Measurements from ENCODE around the gene YBX2.

YBX2 gene

DNA sequence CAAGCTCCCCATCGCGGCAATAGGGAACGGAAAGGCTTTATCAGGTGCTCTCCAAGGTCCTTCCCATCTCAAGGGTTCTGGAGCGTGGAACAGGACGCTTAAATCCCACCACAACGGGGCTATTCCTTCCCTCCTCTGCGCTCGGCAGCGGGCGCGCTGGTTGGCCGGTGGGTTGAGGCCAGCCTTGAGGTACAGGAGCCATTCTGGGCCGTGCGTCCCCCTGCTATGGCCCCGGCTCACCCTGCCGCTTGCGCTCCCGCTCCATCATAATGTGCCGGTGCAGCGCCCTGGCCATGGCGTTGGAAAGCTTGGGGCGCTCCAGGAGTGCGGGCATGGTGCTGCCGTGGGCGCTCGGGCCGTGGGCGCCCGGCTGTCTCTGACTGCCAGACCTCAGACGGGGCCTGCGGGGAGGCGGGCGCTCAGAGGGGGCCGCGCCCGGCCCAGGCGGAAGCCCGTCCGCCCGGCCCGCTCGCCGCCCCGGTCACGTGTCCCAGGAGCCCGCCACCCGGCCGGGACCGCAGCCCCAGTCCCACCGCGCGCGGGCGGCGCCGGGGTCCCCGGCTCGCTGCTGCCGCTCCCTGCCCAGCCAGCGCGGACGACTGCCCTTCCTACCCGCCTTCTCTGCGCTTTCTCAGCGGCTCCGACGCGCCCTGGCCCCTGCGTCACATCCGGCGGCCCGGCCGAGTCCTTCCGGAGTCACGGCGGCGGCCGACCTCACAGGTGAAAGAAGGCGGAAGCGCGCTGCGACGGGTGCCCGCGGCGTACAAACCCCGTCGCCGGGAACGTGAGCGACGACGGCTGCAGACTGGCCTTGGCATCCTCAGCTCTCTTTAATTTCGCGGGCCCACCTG, 20.5 kb upstream of the YBX2 start, which contains the start of gene GPS2:
GPS2 (minus strand) TSS at position 642 of the 851 bp plus-strand sequence; CDS start at position 334, 308 bp downstream.
- Mint-ChIP-seq H3K9me3 (no peaks in the 10 kb centered on the region), H3K4me1 (peaks cover 55 to 76% of the 10 kb centered on the region in 2 donors), H3K27ac (peak within 1 kb of the TSS; percentile 99), H3K4me3 (peak within 1 kb of the TSS; percentile 83 to 97), H3K36me3 (peaks cover 60 to 79% of the 10 kb centered on the region in 2 donors), H3K27me3 (no peaks in the 10 kb centered on the region)
- ATAC-seq (replicated peaks) (peak; percentile 90 to 93), DNase-seq (peak; percentile 91)

DNA sequence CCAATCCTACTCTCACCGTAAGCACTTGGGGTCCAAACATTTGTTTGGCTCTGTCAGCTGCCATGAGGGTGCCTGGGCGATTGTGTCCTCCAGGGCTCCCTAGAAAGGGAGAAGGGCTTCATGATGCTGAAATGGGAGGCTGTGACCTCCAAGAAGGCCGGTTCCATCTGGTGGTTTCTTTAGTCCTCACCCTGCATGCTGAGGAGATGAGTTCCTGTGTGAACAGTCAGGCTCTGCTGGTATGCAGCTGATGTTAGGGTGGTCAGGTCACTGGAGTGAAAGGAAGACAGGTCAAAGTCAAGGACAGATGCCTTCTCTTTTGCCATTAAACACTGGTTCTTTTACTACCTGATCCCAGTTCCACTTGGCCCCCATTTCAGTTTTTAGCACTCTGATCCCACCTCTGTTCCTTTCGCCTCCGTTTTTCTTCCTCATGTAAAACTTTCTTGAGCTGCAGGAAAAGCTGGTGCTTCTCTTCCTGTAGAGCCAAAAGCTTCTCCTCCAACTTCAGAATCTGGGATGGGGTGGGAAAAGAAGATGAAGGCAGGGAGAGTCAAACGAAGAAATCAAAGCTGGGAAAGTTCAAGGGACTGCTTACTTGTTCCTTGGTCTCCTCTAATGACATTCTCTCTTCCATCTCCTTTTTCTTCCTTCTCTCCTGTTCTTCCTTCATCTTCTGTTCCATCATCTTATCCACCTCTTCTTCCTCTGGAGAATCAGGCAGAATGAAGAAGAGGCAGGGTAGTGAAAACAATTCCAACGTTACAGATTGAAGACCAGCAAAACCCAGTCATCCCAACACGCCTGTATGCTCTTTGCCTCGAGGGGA, 19.7 kb upstream of the YBX2 start:
- H3K4me3 Mint-ChIP-seq: peak overlapping the region; percentile 83 to 87
- H3K36me3 Mint-ChIP-seq: peaks cover 68 to 87% of the 10 kb centered on the region in 2 donors
- H3K9me3 Mint-ChIP-seq: no peaks in the 10 kb centered on the region
- DNase-seq (no peak), ATAC-seq (replicated peaks) (peak in 1 of 2 donors; percentile 3)
- peaks cover 62 to 84% of the 10 kb centered on the region in 2 donors for H3K4me1 Mint-ChIP-seq
- no peaks in the 10 kb centered on the region for H3K27me3 Mint-ChIP-seq
- H3K27ac Mint-ChIP-seq: peak overlapping the region; percentile 93

DNA sequence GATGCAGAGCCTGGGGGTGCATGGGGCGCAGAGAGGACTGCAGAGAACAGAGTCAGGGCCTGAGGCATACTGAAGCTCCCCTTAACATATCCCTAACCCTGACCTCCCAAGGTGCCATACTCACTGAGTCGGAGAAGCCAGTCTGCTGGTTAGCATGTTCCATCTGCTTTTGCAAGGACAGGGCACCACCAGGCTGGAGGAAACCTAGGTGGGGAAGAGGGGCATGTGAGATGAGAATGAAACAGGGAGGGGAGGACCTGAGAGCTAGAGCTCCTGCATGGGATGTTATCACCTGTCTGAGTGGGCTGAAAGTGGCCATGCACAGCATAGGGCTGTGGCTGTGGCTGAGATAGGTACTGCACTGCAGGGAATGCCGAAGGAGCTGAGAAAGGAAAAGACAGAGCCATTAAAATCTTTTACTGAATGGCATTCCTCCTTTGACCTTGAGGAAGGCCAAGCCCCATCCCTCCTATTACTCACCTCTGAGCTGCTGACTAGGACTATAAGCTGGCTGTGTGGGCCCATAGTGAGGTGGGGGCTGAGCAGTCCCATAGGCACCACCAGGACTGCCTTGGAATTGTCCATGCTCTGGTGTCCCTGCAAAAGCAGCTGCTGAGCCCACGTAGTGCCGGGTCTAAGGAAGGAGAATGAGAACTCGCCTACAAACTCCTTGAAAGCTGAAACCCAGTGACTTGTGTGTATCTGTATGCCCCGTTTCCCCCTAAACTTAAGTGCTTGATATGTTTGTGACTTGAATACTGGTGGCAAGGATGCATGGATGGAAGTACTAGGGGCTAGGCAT, 18.9 kb upstream of the YBX2 start:
- DNase-seq (no peak), ATAC-seq (replicated peaks) (peak in 1 of 2 donors; percentile 13)
- Mint-ChIP-seq H3K4me1 (peaks cover 59 to 90% of the 10 kb centered on the region in 2 donors), H3K4me3 (peak overlapping the region; percentile 83 to 87), H3K27me3 (no peaks in the 10 kb centered on the region), H3K27ac (peak overlapping the region; percentile 93), H3K9me3 (no peaks in the 10 kb centered on the region), H3K36me3 (peaks cover 68 to 88% of the 10 kb centered on the region in 2 donors)

DNA sequence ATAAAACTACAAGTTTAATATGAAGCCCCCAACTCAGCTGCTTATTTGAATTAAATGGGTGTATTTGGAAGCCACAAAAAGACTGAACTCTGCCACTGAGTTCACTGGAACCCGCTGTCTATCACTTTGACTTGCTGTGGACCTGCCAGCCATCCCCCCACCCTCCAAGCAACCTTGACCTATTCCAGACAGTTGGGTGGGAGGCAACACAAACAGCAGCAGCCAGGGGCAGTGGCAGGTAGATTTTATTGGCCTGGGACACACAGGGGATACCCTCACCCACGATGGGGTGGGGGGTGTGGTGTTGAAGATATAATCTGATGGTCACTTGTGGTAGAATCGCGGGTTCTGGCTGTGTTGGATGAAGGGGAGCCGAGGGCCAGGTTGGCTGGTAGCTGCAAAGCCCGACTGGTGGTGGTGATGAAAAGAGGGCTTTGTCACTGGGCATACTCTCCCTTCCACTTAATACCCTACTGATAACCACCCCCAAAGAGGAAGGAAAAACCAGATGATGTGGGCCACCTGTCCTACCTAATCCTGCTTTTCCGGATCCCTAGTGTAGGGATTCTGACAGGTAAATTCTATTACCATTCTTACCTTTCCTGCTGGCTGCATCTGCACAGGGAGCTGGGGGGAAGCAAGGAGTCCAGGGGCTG, 18.1 kb upstream of the YBX2 start:
- Mint-ChIP-seq H3K27ac (peak overlapping the region; percentile 86), H3K4me3 (peak overlapping the region; percentile 83 to 87), H3K36me3 (peaks cover 65 to 83% of the 10 kb centered on the region in 2 donors), H3K27me3 (no peaks in the 10 kb centered on the region), H3K9me3 (no peaks in the 10 kb centered on the region), H3K4me1 (peaks cover 57 to 87% of the 10 kb centered on the region in 2 donors)
- no peak for ATAC-seq (replicated peaks)
- DNase-seq: no peak

DNA sequence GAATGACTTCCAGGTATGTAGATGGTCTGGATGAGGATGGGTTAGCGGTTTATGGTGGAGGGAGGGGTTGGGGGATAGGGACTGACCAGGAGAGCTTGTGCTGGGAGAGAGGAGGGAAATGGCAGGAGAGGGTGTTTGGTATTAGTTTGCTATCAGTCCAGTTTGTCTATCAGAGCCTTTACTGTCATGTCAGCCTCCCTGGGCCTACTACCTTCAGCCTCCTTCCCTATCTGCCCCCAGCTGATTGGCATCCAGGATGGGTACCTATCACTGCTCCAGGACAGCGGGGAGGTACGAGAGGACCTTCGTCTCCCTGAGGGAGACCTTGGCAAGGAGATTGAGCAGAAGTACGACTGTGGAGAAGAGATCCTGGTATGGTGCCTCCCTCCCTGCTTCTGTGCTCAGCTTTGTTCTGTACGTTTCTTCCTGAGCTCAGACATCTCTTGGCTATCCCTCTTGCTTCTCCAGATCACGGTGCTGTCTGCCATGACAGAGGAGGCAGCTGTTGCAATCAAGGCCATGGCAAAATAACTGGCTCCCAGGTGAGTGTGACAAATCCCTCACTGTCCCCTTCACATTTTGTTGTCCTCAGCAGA, 16.8 kb upstream of the YBX2 start:
- Mint-ChIP-seq H3K27ac (peak overlapping the region; percentile 99), H3K4me3 (peak overlapping the region; percentile 87 to 90), H3K4me1 (peaks cover 56 to 88% of the 10 kb centered on the region in 2 donors), H3K27me3 (no peaks in the 10 kb centered on the region), H3K36me3 (peaks cover 60 to 79% of the 10 kb centered on the region in 2 donors), H3K9me3 (no peaks in the 10 kb centered on the region)
- no peak for ATAC-seq (replicated peaks)
- DNase-seq: no peak

DNA sequence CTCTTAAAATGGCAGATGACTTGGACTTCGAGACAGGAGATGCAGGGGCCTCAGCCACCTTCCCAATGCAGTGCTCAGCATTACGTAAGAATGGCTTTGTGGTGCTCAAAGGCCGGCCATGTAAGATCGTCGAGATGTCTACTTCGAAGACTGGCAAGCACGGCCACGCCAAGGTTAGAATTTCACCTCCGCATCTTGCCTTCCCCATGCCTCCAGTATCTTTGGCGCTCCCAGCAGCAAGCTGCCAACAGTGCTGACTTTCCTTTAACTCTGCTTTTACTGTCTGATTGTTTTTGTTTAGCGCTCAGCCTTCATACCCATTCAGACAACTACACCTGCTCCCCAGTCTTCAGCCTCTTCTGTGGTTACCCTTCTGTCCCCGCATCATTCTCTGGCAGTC, 15.2 kb upstream of the YBX2 start:
- Mint-ChIP-seq H3K4me3 (peak overlapping the region; percentile 87 to 90), H3K27ac (peak overlapping the region; percentile 99), H3K27me3 (no peaks in the 10 kb centered on the region), H3K36me3 (peaks cover 53 to 67% of the 10 kb centered on the region in 2 donors), H3K9me3 (no peaks in the 10 kb centered on the region), H3K4me1 (peaks cover 51 to 72% of the 10 kb centered on the region in 2 donors)
- ATAC-seq (replicated peaks) (no peak), DNase-seq (no peak)

DNA sequence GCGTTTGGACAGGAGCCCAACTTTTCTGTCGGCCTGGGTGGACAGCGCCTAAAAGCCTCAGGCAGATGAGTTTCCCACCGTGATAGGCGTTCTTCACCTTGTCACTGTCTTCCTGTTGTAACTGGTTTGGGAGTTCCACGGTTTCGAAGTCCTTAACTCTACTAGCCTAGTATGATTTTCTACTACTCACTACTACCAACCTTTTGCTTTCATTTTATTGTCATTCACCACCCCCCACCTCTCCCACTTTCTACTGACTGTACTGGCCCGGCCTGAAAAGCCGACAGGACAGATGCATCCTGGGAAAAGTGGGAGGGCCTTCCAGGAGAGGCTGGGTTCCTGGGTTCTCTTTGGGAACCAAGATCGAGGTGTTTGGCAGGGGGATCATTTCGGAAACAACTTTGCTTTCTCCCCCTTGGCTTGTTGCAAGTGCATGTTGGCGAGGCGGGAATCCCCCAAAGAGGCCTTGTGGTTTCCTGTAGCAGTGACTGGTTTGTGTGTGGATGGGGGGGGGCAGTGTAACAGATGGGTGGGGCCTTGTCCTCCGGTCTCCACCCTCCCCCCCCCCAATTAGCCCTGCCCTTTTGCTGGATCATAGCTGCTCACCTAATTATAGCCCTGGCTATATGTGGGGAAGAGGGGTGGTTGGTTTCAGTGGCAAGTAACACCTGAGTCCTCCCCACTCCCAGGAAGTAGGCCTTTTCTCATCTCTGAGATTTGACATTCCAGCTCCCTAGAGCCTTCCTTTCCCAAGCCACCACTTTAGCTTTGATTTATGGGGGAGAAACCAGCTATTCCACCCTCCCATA, 14.4 kb upstream of the YBX2 start:
- Mint-ChIP-seq H3K27me3 (no peaks in the 10 kb centered on the region), H3K4me1 (peaks cover 44 to 64% of the 10 kb centered on the region in 2 donors), H3K9me3 (no peaks in the 10 kb centered on the region), H3K36me3 (peaks cover 50 to 59% of the 10 kb centered on the region in 2 donors), H3K4me3 (peak overlapping the region; percentile 87 to 90), H3K27ac (peak overlapping the region; percentile 99)
- peak; percentile 81 for DNase-seq
- ATAC-seq (replicated peaks): peak; percentile 26 to 28

DNA sequence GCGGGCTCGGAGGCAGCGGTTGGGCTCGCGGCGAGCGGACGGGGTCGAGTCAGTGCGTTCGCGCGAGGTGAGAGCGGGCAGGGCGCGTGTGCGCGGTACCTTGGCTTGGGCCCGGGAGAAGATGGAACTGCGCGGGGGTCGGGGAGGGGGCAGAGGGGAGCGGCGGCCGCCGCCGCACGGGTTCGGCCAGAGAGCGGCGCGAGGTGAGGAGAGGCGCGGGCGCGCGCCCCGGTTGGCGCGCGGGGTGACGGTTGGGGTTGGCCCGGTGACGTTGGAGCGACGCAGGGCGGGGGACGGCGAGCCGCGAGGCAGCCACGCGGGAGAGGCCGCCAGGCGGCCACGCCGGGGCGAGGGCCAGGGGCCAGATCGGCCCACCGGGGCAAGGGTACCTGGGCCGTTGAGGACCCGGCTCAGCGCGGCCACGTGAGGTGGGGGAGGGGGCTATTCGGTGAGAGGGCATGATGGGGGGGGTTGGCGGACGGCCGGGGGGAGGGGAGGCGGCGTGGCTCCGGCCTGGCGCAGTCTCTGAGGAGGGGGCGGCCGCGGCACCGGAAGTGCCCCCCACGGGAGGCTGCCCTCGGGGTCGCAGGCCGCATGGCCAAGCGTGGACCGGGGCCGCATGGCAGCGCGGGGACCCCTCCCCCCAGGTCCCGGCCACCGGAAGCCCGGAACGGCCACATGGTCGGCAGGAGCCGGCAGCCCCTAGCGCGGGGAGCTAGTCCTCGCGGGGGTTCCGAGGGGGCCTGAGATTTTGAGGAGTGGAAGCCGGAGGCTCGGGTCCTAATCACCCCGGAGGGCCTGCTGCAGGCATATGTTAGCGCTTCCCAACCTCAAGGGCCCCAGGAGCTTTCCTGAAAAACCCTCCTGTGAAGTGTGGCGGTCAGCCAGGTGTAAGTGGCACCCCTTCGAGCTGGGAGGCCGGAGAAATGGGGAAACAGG, 13.5 kb upstream of the YBX2 start:
- peak overlapping the region; percentile 87 to 90 for H3K4me3 Mint-ChIP-seq
- no peaks in the 10 kb centered on the region for H3K9me3 Mint-ChIP-seq
- no peaks in the 10 kb centered on the region for H3K27me3 Mint-ChIP-seq
- peak overlapping the region; percentile 99 for H3K27ac Mint-ChIP-seq
- ATAC-seq (replicated peaks): peak; percentile 24 to 27
- peaks cover 46 to 50% of the 10 kb centered on the region in 2 donors for H3K36me3 Mint-ChIP-seq
- DNase-seq: peak; percentile 50
- H3K4me1 Mint-ChIP-seq: peaks cover 35 to 55% of the 10 kb centered on the region in 2 donors

DNA sequence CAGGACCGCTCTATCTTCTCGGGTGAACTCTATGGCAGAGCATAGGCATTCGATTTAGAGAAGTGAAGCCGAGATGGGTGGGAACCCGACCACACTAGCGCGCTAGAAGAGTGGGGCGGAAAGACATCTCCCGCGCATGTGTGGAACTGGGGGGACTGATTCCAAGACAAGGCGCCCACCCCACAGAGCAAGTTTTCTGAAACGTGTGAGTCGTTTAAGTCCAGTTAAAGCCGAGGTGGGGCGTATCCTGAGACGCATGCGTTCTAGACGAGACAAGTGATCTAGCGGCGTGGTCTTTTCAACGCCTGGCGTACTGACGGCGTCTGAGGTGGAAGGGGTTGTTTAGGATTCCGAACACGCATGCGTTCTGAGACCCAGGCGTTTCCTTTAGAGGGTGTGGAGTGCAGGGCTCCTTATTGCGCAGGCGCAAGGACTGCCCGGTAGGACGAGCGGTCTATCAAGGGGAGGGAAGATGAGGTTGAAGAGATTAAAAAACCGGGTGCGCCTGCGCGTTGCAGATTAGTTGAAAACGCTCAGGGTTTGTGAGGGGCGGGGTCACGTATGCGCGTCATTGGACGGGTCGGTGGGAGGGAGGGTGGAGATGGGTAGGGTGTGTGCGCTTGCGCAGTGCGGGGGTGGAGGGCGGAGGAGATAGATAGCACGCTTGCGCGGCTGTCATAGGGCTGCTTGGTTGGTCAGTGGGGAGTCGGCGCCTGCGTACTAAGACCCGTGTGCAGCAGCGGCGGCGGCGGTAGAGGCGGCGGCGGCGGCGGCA, 12.7 kb upstream of the YBX2 start, which contains the start of gene EIF5A:
EIF5A (plus strand) TSS at position 718 of the 775 bp plus-strand sequence. CDS start 2,008 bp downstream, outside the sequence.
- peaks cover 37 to 42% of the 10 kb centered on the region in 2 donors for H3K36me3 Mint-ChIP-seq
- peak within 1 kb of the TSS; percentile 87 to 90 for H3K4me3 Mint-ChIP-seq

DNA sequence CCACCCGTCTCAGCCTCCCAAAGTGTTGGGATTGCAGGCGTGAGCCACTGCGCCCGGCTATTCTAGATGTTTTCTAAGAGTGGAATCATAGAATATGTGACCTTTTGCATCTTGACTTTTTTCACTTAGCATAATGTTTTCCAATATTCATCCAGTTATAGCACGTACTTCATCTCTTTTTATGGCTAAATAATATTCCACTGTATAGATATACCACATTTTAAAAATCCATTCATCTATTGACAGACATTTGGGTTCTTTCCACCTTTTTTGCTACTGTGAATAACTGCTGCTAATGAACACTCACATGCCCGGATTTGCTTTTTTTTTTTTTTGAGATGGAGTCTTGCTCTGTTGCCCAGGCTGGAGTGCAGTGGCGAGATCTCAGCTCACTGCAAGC, 9.7 kb upstream of the YBX2 start:
- ATAC-seq (replicated peaks) (no peak), DNase-seq (no peak)
- peaks cover 11 to 14% of the 10 kb centered on the region in 2 donors for H3K36me3 Mint-ChIP-seq
- H3K4me3 Mint-ChIP-seq: no peak overlapping the region
- no peak overlapping the region for H3K27ac Mint-ChIP-seq
- H3K27me3 Mint-ChIP-seq: peaks cover 10 to 18% of the 10 kb centered on the region in 2 donors
- H3K4me1 Mint-ChIP-seq: peaks cover 6 to 18% of the 10 kb centered on the region in 2 donors
- H3K9me3 Mint-ChIP-seq: no peaks in the 10 kb centered on the region

More for the DNA sequence above, 12.7 kb upstream of the YBX2 start, which contains the start of gene EIF5A:
- DNase-seq (peak; percentile 98), ATAC-seq (replicated peaks) (peak; percentile 75 to 82)
- peaks cover under 1 to 1% of the 10 kb centered on the region in 2 donors for H3K27me3 Mint-ChIP-seq
- H3K27ac Mint-ChIP-seq: peak within 1 kb of the TSS; percentile 99
- H3K4me1 Mint-ChIP-seq: peaks cover 28 to 47% of the 10 kb centered on the region in 2 donors
- H3K9me3 Mint-ChIP-seq: no peaks in the 10 kb centered on the region

All from stimulated activated naive B cell treated with anti-CD40 and anti-IgM and Interleukin-4, amounts not matched to agents 10 μg/mL and 1 μg/mL and 100 μg/mL, for 72 hours (primary cell).